ENCODE measurements around the gene MEX3A.
"Not testable (repeated sequence)": the region's sequence is repeated elsewhere in the genome, so short reads cannot be mapped to it uniquely, and the experiment has no call there.

MEX3A gene

GRCh38 chr1:156053768-156054499, 28.3 kb downstream of the MEX3A start, which contains the start of gene UBQLN4:
Gene UBQLN4, minus strand, starts transcription at chr1:156053798. Its CDS starts 97 bp downstream, at chr1:156053701.
- peak; percentile 70 to 80 (median 75) for DNase-seq

- DNase-seq = peak; percentile 26 to 49 (median 38)
Measured at GRCh38 chr1:156052862-156053767, 29.1 kb downstream of the MEX3A start.

GRCh38 chr1:156051011-156051725, 31.1 kb downstream of the MEX3A start:
- no peak for DNase-seq

DNA sequence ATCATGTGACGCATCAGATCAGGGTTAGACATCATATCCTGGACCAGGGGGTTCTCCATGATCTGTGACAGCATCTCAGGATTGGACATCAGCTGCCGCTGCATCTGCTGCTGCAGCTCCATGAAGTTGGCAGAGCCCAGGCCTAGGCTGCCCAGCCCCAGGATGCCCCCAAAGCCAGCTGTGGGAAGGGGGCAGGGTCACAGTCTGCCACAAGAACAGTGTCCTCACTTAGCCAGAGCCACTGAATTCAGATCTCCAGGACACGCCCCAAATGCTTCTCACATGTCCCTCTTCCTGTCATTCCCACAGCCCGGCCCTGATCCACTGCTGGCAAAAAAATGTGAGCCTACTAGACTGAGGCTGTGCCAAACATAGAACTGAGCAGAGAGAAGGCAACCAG, 31.9 kb downstream of the MEX3A start:
- no peak for DNase-seq

DNA sequence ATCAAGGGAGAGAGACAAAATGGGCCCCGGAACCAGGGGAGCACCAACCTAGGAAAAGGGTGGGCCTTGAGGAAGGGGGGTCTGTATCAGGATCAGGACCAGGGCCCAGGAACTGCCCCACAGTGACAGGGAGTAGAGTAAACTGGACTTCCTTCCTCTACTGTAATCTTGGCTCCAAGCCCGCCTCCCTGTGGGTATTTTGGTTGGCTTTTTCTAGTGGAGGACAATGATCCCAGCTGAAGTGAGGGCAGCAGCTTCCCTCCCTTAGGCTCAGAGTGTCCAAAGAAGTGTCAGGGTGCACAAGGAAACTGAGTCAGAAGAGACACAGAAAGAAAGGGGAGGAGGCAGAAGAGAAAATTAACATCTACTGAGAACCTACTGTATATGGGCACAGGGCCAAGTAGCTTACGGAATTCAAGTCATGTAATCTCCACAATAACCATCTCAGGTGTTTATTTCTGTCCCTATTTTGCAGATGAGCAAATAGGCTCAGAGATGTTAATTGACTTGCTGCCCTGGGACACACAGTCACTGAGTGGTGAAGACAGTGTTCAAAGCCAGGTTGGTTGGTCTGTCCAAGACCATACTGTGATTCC, 33.5 kb downstream of the MEX3A start:
- DNase-seq = no peak

- no peak for DNase-seq
Measured at GRCh38 chr1:156045076-156045475, 37.2 kb downstream of the MEX3A start.

DNA sequence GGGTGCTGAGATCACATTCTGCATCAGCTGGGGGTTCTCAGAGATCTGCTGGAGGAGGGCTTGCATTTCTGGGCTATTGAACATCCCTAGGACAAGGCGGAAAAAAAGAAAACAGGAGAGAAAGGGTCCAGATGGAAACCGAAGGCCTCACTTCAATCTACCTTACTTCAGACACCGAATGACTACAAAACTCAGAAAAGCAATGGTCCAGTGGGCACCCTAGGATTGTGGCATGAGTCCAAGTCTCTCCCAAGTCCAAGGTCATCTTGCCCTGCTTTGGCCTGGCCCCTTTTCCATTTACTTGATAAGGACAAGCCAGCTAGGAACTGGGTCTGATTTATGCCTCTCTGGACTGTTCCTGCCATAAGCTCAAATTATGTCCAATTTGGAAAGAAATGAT, 39.4 kb downstream of the MEX3A start:
- no peak for DNase-seq

DNA sequence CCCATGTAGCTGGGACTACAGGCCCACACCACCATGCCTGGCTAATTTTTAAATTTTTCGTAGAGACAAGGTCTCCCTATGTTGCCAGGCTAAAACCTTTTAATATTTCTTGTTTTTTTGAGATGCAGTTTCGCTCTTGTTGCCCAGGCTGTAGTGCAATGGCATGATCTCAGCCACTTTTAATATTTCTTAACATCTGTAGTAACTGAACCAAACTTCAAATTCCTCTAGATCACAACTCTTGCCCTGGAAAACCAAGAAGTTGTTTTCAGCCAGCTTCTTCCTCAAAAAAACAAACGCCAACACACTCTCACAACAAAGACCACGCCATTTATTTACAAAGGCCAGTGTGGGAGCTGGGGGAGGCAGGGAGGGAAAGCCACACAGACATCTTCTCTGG, 47.3 kb downstream of the MEX3A start:
- not testable (repeated sequence) for DNase-seq

DNA sequence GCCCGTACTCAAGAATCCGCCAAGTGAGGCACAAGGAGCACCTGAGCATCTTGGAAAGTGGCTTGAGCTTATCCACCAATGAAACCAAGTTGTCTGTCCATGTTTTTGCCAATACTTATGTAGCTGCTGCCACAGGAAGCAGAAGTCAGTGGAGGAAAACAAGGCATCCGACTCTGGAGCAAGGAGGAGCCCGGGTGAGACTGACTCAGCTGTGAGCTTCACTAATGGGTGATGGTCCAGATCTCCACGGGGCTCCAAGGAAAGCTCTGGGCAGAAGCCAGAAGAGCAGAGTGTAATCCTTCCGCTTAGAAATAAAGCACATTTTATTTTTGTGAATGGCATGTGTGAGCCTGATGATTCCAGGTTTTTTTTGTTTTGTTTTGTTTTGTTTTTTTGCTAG, 49.3 kb downstream of the MEX3A start:
- no peak for DNase-seq

DNA sequence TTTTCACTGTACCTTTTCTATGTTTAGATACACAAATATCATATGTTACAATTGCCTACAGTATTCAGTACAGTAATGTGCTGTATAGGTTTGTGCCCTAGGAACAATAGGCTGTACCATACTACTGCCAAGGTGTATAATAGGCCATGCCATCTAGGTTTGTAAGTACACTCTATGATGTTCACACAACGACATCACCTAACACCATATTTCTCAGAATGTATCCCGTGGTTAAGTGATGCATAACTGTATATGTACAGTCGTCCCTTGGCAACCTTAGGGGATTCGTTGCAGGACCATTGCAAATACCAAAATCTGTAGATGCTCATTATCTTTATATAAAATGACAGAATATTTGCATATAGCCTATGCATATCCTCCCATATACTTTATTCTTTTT, 55.7 kb downstream of the MEX3A start:
- DNase-seq = no peak

GRCh38 chr1:156025876-156026275, 56.4 kb downstream of the MEX3A start:
- DNase-seq = peak in 1 of 4 experiments; percentile 3

- no peak for DNase-seq
Measured at GRCh38 chr1:156024801-156025200, 57.5 kb downstream of the MEX3A start.

All from activated CD4-positive, CD25-positive, alpha-beta regulatory T cell (primary cell).